GM12874 (cell line): ENCODE measurements around the gene NDUFA5.

Source experiments
- TF ChIP-seq, protein P1 (sequence below): IDR thresholded peaks from 2 replicates; pipeline ENCODE4 v1.5.1; 2011; ENCODE audit warnings: low read depth, mild to moderate bottlenecking, control low read depth, low read length, moderate library complexity; ENCODE audit not compliant: insufficient read depth

NDUFA5 gene

DNA sequence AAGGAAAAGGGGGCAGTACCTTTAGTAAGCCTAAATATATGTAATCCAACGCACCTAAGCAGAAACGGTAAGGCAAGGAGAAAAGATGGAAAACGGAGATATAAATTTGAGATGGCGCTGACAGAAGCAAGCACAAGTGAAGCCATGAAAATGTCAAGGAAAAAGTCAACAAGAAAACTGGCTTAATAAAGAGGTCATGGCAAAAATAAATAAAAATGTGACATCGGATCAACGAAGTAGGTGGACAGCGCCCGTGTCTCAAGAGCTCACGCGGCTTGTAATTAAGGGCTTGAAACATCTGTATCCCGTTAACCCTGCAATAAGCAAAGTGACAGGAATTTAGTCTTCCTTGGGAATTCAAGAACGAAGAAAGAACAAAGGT is 611 bp downstream of the NDUFA5 start:
- TF ChIP-seq, protein P1, sequence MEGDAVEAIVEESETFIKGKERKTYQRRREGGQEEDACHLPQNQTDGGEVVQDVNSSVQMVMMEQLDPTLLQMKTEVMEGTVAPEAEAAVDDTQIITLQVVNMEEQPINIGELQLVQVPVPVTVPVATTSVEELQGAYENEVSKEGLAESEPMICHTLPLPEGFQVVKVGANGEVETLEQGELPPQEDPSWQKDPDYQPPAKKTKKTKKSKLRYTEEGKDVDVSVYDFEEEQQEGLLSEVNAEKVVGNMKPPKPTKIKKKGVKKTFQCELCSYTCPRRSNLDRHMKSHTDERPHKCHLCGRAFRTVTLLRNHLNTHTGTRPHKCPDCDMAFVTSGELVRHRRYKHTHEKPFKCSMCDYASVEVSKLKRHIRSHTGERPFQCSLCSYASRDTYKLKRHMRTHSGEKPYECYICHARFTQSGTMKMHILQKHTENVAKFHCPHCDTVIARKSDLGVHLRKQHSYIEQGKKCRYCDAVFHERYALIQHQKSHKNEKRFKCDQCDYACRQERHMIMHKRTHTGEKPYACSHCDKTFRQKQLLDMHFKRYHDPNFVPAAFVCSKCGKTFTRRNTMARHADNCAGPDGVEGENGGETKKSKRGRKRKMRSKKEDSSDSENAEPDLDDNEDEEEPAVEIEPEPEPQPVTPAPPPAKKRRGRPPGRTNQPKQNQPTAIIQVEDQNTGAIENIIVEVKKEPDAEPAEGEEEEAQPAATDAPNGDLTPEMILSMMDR, result no peak

DNA sequence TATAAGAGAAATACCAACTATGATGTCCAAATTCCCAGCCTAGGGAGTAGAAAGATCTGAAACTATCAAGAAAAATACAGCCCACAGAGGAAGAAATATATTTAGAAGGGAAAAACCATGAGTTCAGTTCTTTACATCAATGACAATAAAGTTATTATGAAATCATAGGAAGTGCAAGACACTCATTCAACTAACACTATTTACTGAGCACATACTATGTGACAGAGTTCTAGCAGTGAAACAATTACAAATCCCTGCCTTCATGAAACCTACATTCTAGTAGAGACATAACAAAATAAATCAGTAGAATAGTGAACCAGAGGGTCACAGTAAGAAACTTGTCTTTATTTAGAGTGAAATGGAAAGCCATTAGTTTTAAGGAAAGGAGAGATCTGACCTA is 2.1 kb downstream of the NDUFA5 start:
- TF ChIP-seq, protein P1, result no peak

DNA sequence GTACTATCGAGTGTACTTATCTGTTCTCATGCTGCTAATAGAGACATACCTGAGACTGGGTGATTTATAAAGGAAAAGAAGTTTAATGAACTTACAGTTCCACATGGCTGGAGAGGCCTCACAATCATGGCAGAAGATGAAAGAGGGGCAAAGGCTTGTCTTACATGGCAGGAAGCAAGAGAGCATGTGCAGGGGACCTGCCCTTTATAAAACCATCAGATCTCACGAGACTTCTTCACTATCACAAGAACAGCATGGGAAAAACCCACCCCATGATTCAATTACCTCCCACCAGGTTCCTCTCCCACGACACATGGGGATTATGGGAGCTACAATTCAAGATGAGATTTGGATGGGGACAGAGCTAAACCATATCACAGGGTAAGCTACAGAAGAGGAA is 4.5 kb downstream of the NDUFA5 start:
- TF ChIP-seq, protein P1, result no peak

DNA sequence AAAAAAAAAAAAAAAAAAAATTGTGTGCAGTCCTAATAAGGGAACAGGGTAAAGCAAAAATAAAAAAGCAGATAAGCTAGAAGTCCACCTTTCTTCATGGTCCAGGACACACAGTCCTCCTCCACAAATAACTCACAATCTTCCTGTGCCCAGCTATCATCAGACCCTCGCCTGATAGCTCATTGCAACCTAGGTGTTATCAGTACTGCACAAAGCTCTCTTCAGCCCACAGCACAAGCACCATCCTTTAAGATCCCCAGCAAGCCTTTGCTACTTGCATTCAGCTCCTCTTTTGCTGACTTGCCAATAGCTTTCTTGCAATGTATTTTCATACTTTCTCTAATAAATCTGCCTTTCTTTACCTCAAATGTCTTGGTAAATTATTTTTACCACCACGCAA is 5.0 kb downstream of the NDUFA5 start:
- TF ChIP-seq, protein P1, result no peak

DNA sequence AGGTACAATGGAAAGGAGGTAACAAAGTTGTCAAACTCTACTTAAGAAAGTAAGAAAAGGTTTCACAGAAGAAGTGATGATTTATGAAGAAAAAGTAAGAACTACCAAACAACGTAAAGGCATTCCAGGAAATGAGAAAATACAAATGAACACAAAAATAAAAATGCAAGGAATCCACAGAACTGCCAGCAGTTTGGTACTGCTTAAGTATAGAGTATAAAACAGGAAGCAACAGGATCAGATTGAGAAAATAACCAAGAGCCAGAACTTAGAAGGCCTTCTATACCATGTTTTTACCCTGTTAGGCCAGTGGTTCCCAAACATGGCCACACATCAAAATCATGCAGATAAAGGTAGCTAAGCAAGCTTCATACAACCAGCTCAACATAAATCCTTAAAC is 9.2 kb downstream of the NDUFA5 start:
- TF ChIP-seq, protein P1, result no peak

DNA sequence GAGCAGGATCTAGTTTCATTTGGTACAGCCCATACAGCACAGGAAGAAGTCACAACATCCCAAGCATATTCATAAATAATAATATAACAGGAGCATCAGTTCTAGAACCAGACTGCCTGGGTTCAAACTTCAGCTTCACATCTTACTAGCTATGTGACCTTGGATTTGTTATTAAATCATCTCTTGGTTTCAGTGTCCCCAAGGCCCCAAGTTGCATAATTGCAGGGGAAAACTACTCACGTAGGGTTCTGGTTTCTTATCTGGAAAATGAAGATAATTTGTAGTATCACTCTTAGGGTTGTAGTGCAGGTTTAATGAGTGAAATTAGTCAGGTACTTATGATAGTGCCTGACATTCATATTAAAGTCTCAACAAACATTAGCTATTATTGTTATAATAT is 17.7 kb downstream of the NDUFA5 start:
- TF ChIP-seq, protein P1, result no peak

DNA sequence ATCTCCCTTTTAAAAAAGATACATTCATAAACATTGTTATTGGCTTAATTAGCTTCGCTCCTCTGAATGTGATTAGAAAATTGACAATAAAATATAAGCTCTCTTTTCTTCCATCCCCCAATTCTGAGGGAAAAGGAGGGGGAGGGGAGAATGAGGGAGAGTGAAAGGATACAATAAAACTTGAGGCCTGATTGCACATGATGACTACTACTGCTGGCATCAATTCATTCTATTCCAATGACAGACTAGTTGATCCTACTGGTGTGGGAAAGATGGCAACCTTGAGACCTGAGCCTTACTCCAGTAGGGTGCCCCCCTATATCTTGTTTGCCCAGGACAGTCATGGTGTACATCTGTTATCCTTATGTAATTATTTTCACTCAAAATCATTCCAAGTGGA is 18.7 kb downstream of the NDUFA5 start:
- TF ChIP-seq, protein P1, result no peak
